Transverse colon (tissue), 4 donors: ENCODE results near the gene ACKR3. TPM values are rescaled to one million over a fixed set of nuclear protein-coding genes. Genes with fewer than 3 reads are reported as not detected.

Experiments
- DNase-seq: peaks from one replicate; pipeline ENCODE4 v3.0.0-alpha.2; 2019
- H3K27ac ChIP-seq, 4 donors: fragments of 200-600 bp; sonication (generic); 2 replicates each; pipeline ENCODE4 v1.5.1; 2016 to 2018; ENCODE audit warnings: inconsistent platforms in 4 of 4
- H3K27me3 ChIP-seq: fragments of 200-600 bp; sonication (generic); 2 replicates; pipeline ENCODE4 v1.5.1; 2017; ENCODE audit warnings: inconsistent platforms
- H3K36me3 ChIP-seq, 4 donors: fragments of 200-600 bp; sonication (generic); 2 replicates each; pipeline ENCODE4 v1.5.1; 2017 to 2019; ENCODE audit warnings: inconsistent platforms in 4 of 4
- H3K4me1 ChIP-seq, 4 donors: fragments of 200-600 bp; sonication (generic); 2 replicates each; pipeline ENCODE4 v1.5.1; 2017 to 2020; ENCODE audit warnings: inconsistent platforms in 4 of 4
- H3K4me3 ChIP-seq, 4 donors: fragments of 200-600 bp; sonication (generic); 1 replicate in 1 of 4; 2 replicates in 3 of 4; pipeline versions ENCODE4 v1.5.1 to v1.6.1; 2017 to 2019; ENCODE audit warnings: inconsistent platforms in 4 of 4
- H3K9me3 ChIP-seq, 2 donors: fragments of 200-600 bp; sonication (generic); 2 replicates each; pipeline ENCODE4 v1.5.1; 2017 to 2019; ENCODE audit warnings: inconsistent platforms in 2 of 2
- CTCF ChIP-seq, 5 experiments: fragments of 200-600 bp in 3 of 5; fragments of 450-650 bp in 2 of 5; sonication (generic) in 3 of 5; IDR thresholded peaks; 1 replicate in 2 of 5; 2 replicates in 3 of 5; pipeline ENCODE4 v1.5.1; 2016 to 2017; ENCODE audit warnings: antibody characterized with exemption in 5 of 5, inconsistent platforms in 3 of 5, mild to moderate bottlenecking in 2 of 5, moderate library complexity in 1 of 5
- EP300 ChIP-seq: sonication (generic); formaldehyde crosslinking; IDR thresholded peaks from one replicate; pipeline ENCODE4 v1.6.1; 2017; ENCODE audit warnings: antibody characterized with exemption, low read depth
- POLR2A ChIP-seq: fragments of 450-650 bp; IDR thresholded peaks from one replicate; pipeline ENCODE4 v1.6.1; 2016; ENCODE audit warnings: antibody characterized with exemption, mild to moderate bottlenecking, moderate library complexity
- POLR2AphosphoS5 ChIP-seq, 3 donors: sonication (generic); formaldehyde crosslinking; IDR thresholded peaks; one replicate each; pipeline ENCODE4 v1.6.1; 2016; ENCODE audit warnings: antibody characterized with exemption in 3 of 3
- WGBS, 2 donors: methylation state at CpG; one replicate each; pipeline ENCODE4 v1.1.5; 2018; ENCODE audit warnings: low coverage in 1 of 2; 5-methylcytosine and 5-hydroxymethylcytosine counted together
- in situ Hi-C, 4 donors: fragments of 200-750 bp; cut with MboI; loops; one replicate each; pipeline versions ENCODE4 v1.15.0 to v1.15.1; 2017; ENCODE audit warnings: low sequenced_read_pairs in 3 of 4, low pct_ligation_motif_present in 1 of 4, low pct_unique_long_range_greater_than_20kb in 1 of 4
- intact Hi-C: fragments of 100-400 bp; cut with DNase I; formaldehyde crosslinking; loops from one replicate; pipeline ENCODE4 v1.15.1; 2023; ENCODE audit warnings: low total_unique reads
- total RNA-seq, 4 donors: library from RNA; depleted of rRNA; stranded (reverse); fragments of >200 nt; gene quantifications; one replicate each; pipeline ENCODE4 v1.1.0, GENCODE V29; 2016

Gene ACKR3
- total RNA-seq, 4 donors from 2014 or later = 4.2 to 16.5 (median 7.7) TPM

GRCh38 chr2:236548179-236548921 is 21.3 kb upstream of the ACKR3 start:
- intact Hi-C loops = no loop called here
- H3K4me3 ChIP-seq = no peak overlapping the region
- no peak for DNase-seq
- WGBS, 2 donors = 48 to 49% methylated on average over 5 of the region's 5 CpGs
- H3K27me3 ChIP-seq = no peaks in the 10 kb centered on the region
- H3K27ac ChIP-seq = peak overlapping the region in 3 of 4 donors; percentile 5 to 51 (median 34)
- H3K9me3 ChIP-seq = no peaks in the 10 kb centered on the region
- in situ Hi-C loops = no loop called here
- H3K36me3 ChIP-seq = no peaks in the 10 kb centered on the region
- no peak for TF ChIP-seq POLR2A
- no peak for TF ChIP-seq POLR2AphosphoS5 (IDR thresholded peaks at IDR 0.05)
- TF ChIP-seq EP300 = no peak
- no peak for TF ChIP-seq CTCF (IDR thresholded peaks at IDR 0.05)
- peaks cover 0 to 4% (median 0%) of the 10 kb centered on the region in 4 donors for H3K4me1 ChIP-seq

GRCh38 chr2:236549165-236549564 is 20.5 kb upstream of the ACKR3 start:
- TF ChIP-seq CTCF (IDR thresholded peaks at IDR 0.05) = no peak
- TF ChIP-seq POLR2AphosphoS5 (IDR thresholded peaks at IDR 0.05) = no peak
- no peak for TF ChIP-seq EP300
- no peak for TF ChIP-seq POLR2A
- H3K4me3 ChIP-seq = no peak overlapping the region
- intact Hi-C loops = no loop called here
- no peak overlapping the region for H3K27ac ChIP-seq
- in situ Hi-C loops = no loop called here
- H3K36me3 ChIP-seq = no peaks in the 10 kb centered on the region
- H3K27me3 ChIP-seq = no peaks in the 10 kb centered on the region
- H3K4me1 ChIP-seq = peaks cover 0 to 4% (median 0%) of the 10 kb centered on the region in 4 donors
- no peak for DNase-seq
- 89% methylated on average over 4 of the region's 4 CpGs; no CpG with 5 or more reads in 1 of the 2 donors for WGBS, 2 donors
- no peaks in the 10 kb centered on the region for H3K9me3 ChIP-seq

GRCh38 chr2:236550290-236550689 is 19.3 kb upstream of the ACKR3 start:
- Histone ChIP-seq H3K36me3 (no peaks in the 10 kb centered on the region), H3K27me3 (no peaks in the 10 kb centered on the region), H3K4me3 (no peak overlapping the region), H3K27ac (no peak overlapping the region), H3K9me3 (no peaks in the 10 kb centered on the region), H3K4me1 (peaks cover 0 to 4% (median 0%) of the 10 kb centered on the region in 4 donors)
- in situ Hi-C loops = no loop called here
- intact Hi-C loops = no loop called here
- 73% methylated on average over 8 of the region's 8 CpGs; no CpG with 5 or more reads in 1 of the 2 donors for WGBS, 2 donors
- no peak for TF ChIP-seq CTCF (IDR thresholded peaks at IDR 0.05)
- TF ChIP-seq POLR2A = no peak
- no peak for DNase-seq

GRCh38 chr2:236550701-236551465 is 18.7 kb upstream of the ACKR3 start:
- Histone ChIP-seq H3K27ac (no peak overlapping the region), H3K9me3 (no peaks in the 10 kb centered on the region), H3K27me3 (no peaks in the 10 kb centered on the region), H3K4me3 (no peak overlapping the region), H3K36me3 (no peaks in the 10 kb centered on the region), H3K4me1 (peaks cover 0 to 4% (median 0%) of the 10 kb centered on the region in 4 donors)
- WGBS, 2 donors = 67 to 79% methylated on average over 7 to 13 of the region's 13 CpGs
- intact Hi-C loops = no loop called here
- no peak for TF ChIP-seq CTCF (IDR thresholded peaks at IDR 0.05)
- no peak for TF ChIP-seq POLR2AphosphoS5 (IDR thresholded peaks at IDR 0.05)
- TF ChIP-seq EP300 = no peak
- in situ Hi-C loops = no loop called here
- no peak for DNase-seq
